K562 (cell line): Measurements from ENCODE around the gene CRTC3. TPM values are rescaled to one million over a fixed set of nuclear protein-coding genes. Genes with fewer than 3 reads are reported as not detected.

ENCODE experiments used
- ATAC-seq: fragments of 200-7000 bp; cut with Tn5 transposase; 3 replicates; pipeline ENCODE4 v1.9.1; 2020; ENCODE audit warnings: moderate library complexity
- BruUV-seq: library from RNA; stranded (reverse); fragments of 400-500 nt; replicated peaks from 2 replicates; lab custom pipeline; 2021; lab: Mats Ljungman, UMichigan
- CTCF ChIA-PET: fragments of 300-600 bp; formaldehyde crosslinking; extraction: SDS; loops from one replicate; lab custom pipeline; 2021; ENCODE audit warnings: low intra/inter-chr PET ratio; lab: Yijun Ruan, JAX
- POLR2A ChIA-PET: fragments of 300-600, 350-650 bp; sonication (Branson Sonifier 250); formaldehyde crosslinking; extraction: SDS; loops from one replicate; lab custom pipeline; 2021; ENCODE audit warnings: antibody characterized with exemption, inconsistent platforms; lab: Yijun Ruan, JAX
- DNase-seq, 4 experiments: peaks; one replicate each; pipeline versions ENCODE4 v3.0.0 to v3.0.0-alpha.2; 2011 to 2018; ENCODE audit warnings: low spot score in 3 of 4, mixed read lengths in 3 of 4; ENCODE audit errors: extremely low read depth in 1 of 4
- FAIRE-seq: peaks from 2 replicates; lab custom pipeline; 2011; peaks lifted over from hg19 to GRCh38; lab: Jason Lieb, UNC
- H2AFZ ChIP-seq: 2 replicates; pipeline ENCODE4 v1.6.0; 2011; ENCODE audit warnings: low read depth, low read length, control low read depth, inconsistent platforms
- H3K27ac ChIP-seq: fragments of 200-600 bp; 3 replicates; pipeline ENCODE4 v1.8.0; 2011; ENCODE audit warnings: low read depth, mild to moderate bottlenecking, control low read depth, inconsistent platforms, low read length, moderate library complexity, mixed read lengths; ENCODE audit errors: extremely low read depth
- H3K27me3 ChIP-seq, 2 experiments: fragments of 300-600 bp in 1 of 2; 2 replicates in 1 of 2; 3 replicates in 1 of 2; pipeline versions ENCODE4 v1.6.0 to v1.8.0; 2011; ENCODE audit warnings: inconsistent platforms in 2 of 2, low read length in 2 of 2, mild to moderate bottlenecking in 1 of 2, mixed read lengths in 1 of 2, moderate library complexity in 1 of 2; ENCODE audit not compliant: control insufficient read depth in 2 of 2, insufficient read depth in 2 of 2
- H3K36me3 ChIP-seq: fragments of 300-600 bp; 3 replicates; pipeline ENCODE4 v1.8.0; 2011; ENCODE audit warnings: mild to moderate bottlenecking, low read length, inconsistent platforms; ENCODE audit not compliant: control insufficient read depth, insufficient read depth
- H3K4me1 ChIP-seq, 2 experiments: fragments of 200-600 bp in 1 of 2; replicated peaks in 1 of 2; 2 replicates in 1 of 2; 3 replicates in 1 of 2; pipeline versions ENCODE4 v1.5.1 to v1.8.0; 2011; ENCODE audit warnings: inconsistent platforms in 2 of 2, low read length in 2 of 2, mild to moderate bottlenecking in 1 of 2, mixed read lengths in 1 of 2, moderate library complexity in 1 of 2; ENCODE audit not compliant: control insufficient read depth in 2 of 2, insufficient read depth in 2 of 2
- H3K4me2 ChIP-seq: 2 replicates; pipeline ENCODE4 v1.6.1; 2011; ENCODE audit warnings: low read length, control low read depth, inconsistent platforms, mixed read lengths; ENCODE audit not compliant: insufficient read depth
- H3K4me3 ChIP-seq: fragments of 200-600 bp; sonication (generic), shearing (Covaris generic); 2 replicates; pipeline ENCODE4 v1.5.1; 2016; ENCODE audit warnings: control low read depth, inconsistent platforms
- H3K79me2 ChIP-seq: fragments of 200-600 bp; 3 replicates; pipeline ENCODE4 v1.8.0; 2011; ENCODE audit warnings: low read length, inconsistent platforms; ENCODE audit not compliant: control insufficient read depth, insufficient read depth
- H3K9ac ChIP-seq, 2 experiments: 2 replicates each; pipeline versions ENCODE4 v1.6.0 to v1.6.1; 2011; ENCODE audit warnings: low read depth in 2 of 2, low read length in 2 of 2, control low read depth in 1 of 2, inconsistent platforms in 1 of 2, mild to moderate bottlenecking in 1 of 2, mixed read lengths in 1 of 2; ENCODE audit not compliant: insufficient read depth in 1 of 2
- H3K9me1 ChIP-seq: one replicate; pipeline ENCODE4 v1.6.0; 2011; ENCODE audit warnings: inconsistent platforms, mild to moderate bottlenecking, low read length, moderate library complexity; ENCODE audit not compliant: control insufficient read depth, insufficient read depth
- H3K9me3 ChIP-seq: replicated peaks from 2 replicates; pipeline ENCODE4 v1.5.1; 2011; ENCODE audit warnings: low read depth, low read length, inconsistent platforms; ENCODE audit not compliant: control insufficient read depth, insufficient read depth
- H4K20me1 ChIP-seq: replicated peaks from 2 replicates; pipeline ENCODE4 v1.6.1; 2011; ENCODE audit warnings: low read length, inconsistent platforms, mixed read lengths; ENCODE audit not compliant: control insufficient read depth, insufficient read depth
- ATF4 ChIP-seq: fragments of 450-650 bp; formaldehyde crosslinking; IDR thresholded peaks from 2 replicates; pipeline ENCODE4 v1.4.0; 2022; ENCODE audit warnings: mild to moderate bottlenecking, moderate library complexity
- GATAD2B ChIP-seq: fragments of 450-650 bp; IDR thresholded peaks from 2 replicates; pipeline ENCODE4 v1.6.1; 2017; ENCODE audit warnings: mild to moderate bottlenecking, borderline replicate concordance
- ID3 ChIP-seq, 2 experiments: fragments of 250-450 bp in 1 of 2; fragments of 450-650 bp in 1 of 2; sonication (Bioruptor Pico) in 1 of 2; IDR thresholded peaks; 2 replicates each; pipeline versions ENCODE4 v1.6.1 to v1.8.0; 2016 to 2021; ENCODE audit warnings: mild to moderate bottlenecking in 2 of 2, moderate library complexity in 2 of 2, missing compliant biosample characterization in 1 of 2, missing genetic modification characterization in 1 of 2
- JUN ChIP-seq, 2 experiments: sonication (generic) in 1 of 2; formaldehyde crosslinking in 1 of 2; IDR thresholded peaks; 2 replicates each; pipeline versions ENCODE4 v1.6.1 to v1.8.0; 2012 to 2022; ENCODE audit warnings: borderline replicate concordance in 2 of 2, mild to moderate bottlenecking in 2 of 2, improper control_type of control experiment in 1 of 2, low read depth in 1 of 2, low read length in 1 of 2, missing genetic modification reagents in 1 of 2
- JUNB ChIP-seq: fragments of 450-650 bp; formaldehyde crosslinking; conservative IDR thresholded peaks from 2 replicates; pipeline ENCODE4 v1.4.0; 2020; ENCODE audit warnings: mild to moderate bottlenecking
- MEIS2 ChIP-seq: fragments of 450-650 bp; IDR thresholded peaks from 2 replicates; pipeline ENCODE4 v1.6.1; 2014; ENCODE audit warnings: mild to moderate bottlenecking; ENCODE audit not compliant: partially characterized antibody
- NFIC ChIP-seq: fragments of 450-650 bp; IDR thresholded peaks from 2 replicates; pipeline ENCODE4 v1.6.1; 2017; ENCODE audit warnings: mild to moderate bottlenecking, inconsistent platforms
- NFXL1 ChIP-seq: fragments of 450-650 bp; formaldehyde crosslinking; IDR thresholded peaks from 2 replicates; pipeline ENCODE4 v1.4.0; 2021; ENCODE audit warnings: mild to moderate bottlenecking
- NRF1 ChIP-seq, 2 experiments: fragments of 450-650 bp; IDR thresholded peaks in 1 of 2; conservative IDR thresholded peaks in 1 of 2; 2 replicates each; pipeline ENCODE4 v1.6.1; 2014; ENCODE audit warnings: mild to moderate bottlenecking in 2 of 2
- POLR2G ChIP-seq: fragments of 200-400 bp; formaldehyde crosslinking; IDR thresholded peaks from 2 replicates; pipeline ENCODE4 v1.6.1; 2017; ENCODE audit warnings: low read depth, mild to moderate bottlenecking, antibody characterized with exemption, low read length, moderate library complexity
- PRDM10 ChIP-seq: fragments of 450-650 bp; IDR thresholded peaks from 2 replicates; pipeline ENCODE4 v1.6.1; 2018; ENCODE audit not compliant: partially characterized antibody
- RBM25 ChIP-seq: fragments of 200-400 bp; formaldehyde crosslinking; IDR thresholded peaks from 2 replicates; pipeline ENCODE4 v1.6.1; 2018; ENCODE audit warnings: low read length, low read depth, moderate library complexity; ENCODE audit not compliant: severe bottlenecking
- RCOR1 ChIP-seq, 2 experiments: IDR thresholded peaks; 2 replicates each; pipeline ENCODE4 v1.6.1; 2012; ENCODE audit warnings: low read depth in 2 of 2, low read length in 2 of 2, borderline replicate concordance in 1 of 2, improper control_type of control experiment in 1 of 2
- ZC3H4 ChIP-seq: sonication (generic); formaldehyde crosslinking; IDR thresholded peaks from 2 replicates; pipeline ENCODE4 v1.9.0; 2021; ENCODE audit warnings: missing genetic modification reagents, borderline replicate concordance
- ZNF444 ChIP-seq: fragments of 250-450 bp; sonication (Bioruptor Pico); IDR thresholded peaks from 2 replicates; pipeline ENCODE4 v1.4.0; 2020; ENCODE audit warnings: mild to moderate bottlenecking, moderate library complexity
- WGBS: fragments of 100-300 bp; shearing (Covaris generic); methylation state at CpG from one replicate; pipeline ENCODE4 v1.1.6; 2016; ENCODE audit warnings: low coverage, mixed read lengths; ENCODE audit not compliant: insufficient coverage; ENCODE audit errors: missing lambda C conversion rate; 5-methylcytosine and 5-hydroxymethylcytosine counted together
- in situ Hi-C: fragments of 300-500 bp; cut with MboI; formaldehyde crosslinking; loops from 4 replicates; pipeline ENCODE4 v1.15.0; 2018; ENCODE audit warnings: inconsistent platforms, mixed read lengths
- intact Hi-C: fragments of 100-400 bp; cut with micrococcal nuclease; formaldehyde crosslinking; loops from 2 replicates; pipeline ENCODE4 v1.14.2; 2022
- polyA plus RNA-seq, 8 experiments: library from polyadenylated mRNA; depleted of rRNA in 4 of 8; stranded (reverse) in 5 of 8; unstranded in 3 of 8; fragments of >200 nt; fragmentation: Nextera tagmentation in 2 of 8; fragmentation: Illumina TruSeq in 1 of 8; extraction: Ambion mirVana in 2 of 8; extraction: Trizol in 1 of 8; gene quantifications; 2 replicates each; pipeline versions ENCODE4 v1.2.1 to v1.2.3, GENCODE V29; 2011 to 2014; ENCODE audit warnings: inconsistent platforms in 1 of 8, missing spikeins in 1 of 8
- total RNA-seq, 7 experiments: library from RNA; depleted of rRNA in 6 of 7; stranded (reverse); fragments of >200 nt in 6 of 7; fragmentation: Illumina TruSeq in 2 of 7; extraction: Trizol in 2 of 7; gene quantifications; 2 replicates each; pipeline versions ENCODE4 v1.2.1 to v1.2.3, GENCODE V29; 2011 to 2021; ENCODE audit warnings: low replicate concordance in 1 of 7

CRTC3 gene
- total and polyA plus RNA-seq, 9 of the 15 experiments (the other 6 are each of a cell fraction or from before 2014, with no cell fraction given), result 1.2 to 19.0 (median 11.6) TPM

GRCh38 chr15:90620379-90621067, 90.8 kb downstream of the CRTC3 start:
- Histone ChIP-seq H3K4me2 (peak overlapping the region; percentile 37; the same call in 1 of the 2 replicates), H4K20me1 (no peaks in the 10 kb centered on the region), H3K27ac (peak overlapping the region; percentile 46), H3K4me3 (no peak overlapping the region), H3K27me3 (no peaks in the 10 kb centered on the region), H3K9me3 (no peaks in the 10 kb centered on the region), H3K9ac (peak overlapping the region; percentile 10 to 83), H3K4me1 (peaks cover 16 to 35% of the 10 kb centered on the region in 2 experiments), H3K9me1 (no peaks in the 10 kb centered on the region), H3K79me2 (no peaks in the 10 kb centered on the region), H2AFZ (peak overlapping the region; percentile 36; the same call in 1 of the 2 replicates), H3K36me3 (peaks cover 32% of the 10 kb centered on the region)
- ChIA-PET CTCF (no interaction called here), POLR2A (interaction anchor here (1.3 kb wide), 1 partner anchor 22 kb away, joined by 3 read pairs; no protein-coding TSS in a partner anchor)
- 45% methylated on average over 13 of the region's 13 CpGs for WGBS
- ATAC-seq (peak; percentile 87), DNase-seq (peak; percentile 24 to 79 (median 55)), FAIRE-seq (peak; percentile 84)
- intact Hi-C loops, result no loop called here
- in situ Hi-C loops, result no loop called here
- no TSS peak for BruUV-seq
- peak; percentile 64; the same call in 1 of the 2 replicates for TF ChIP-seq GATAD2B
- TF ChIP-seq JUNB, result no peak
- no peak for TF ChIP-seq POLR2G
- TF ChIP-seq RCOR1 (IDR thresholded peaks at IDR 0.05; ENCODE audit: borderline replicate concordance in 1 of 2, low read depth in 2 of 2, low read length in 2 of 2), result peak in 1 of 2 experiments; percentile 59; a peak in 1 of 4 replicates
- no peak for TF ChIP-seq ZNF444 (CRISPR knock-in tag)
- no peak for TF ChIP-seq ZC3H4 (CRISPR knock-in tag)
- TF ChIP-seq ATF4, result peak; percentile 32; the same call in 1 of the 2 replicates
- no peak for TF ChIP-seq NFXL1
- TF ChIP-seq MEIS2, result peak; percentile 20
- no peak for TF ChIP-seq PRDM10
- TF ChIP-seq NFIC, result no peak
- TF ChIP-seq JUN (IDR thresholded peaks at IDR 0.05; ENCODE audit: borderline replicate concordance, low read depth, low read length), result no peak
- no peak for TF ChIP-seq JUN (CRISPR knock-in tag; IDR thresholded peaks at IDR 0.05; ENCODE audit: borderline replicate concordance)
- peak; percentile 55 to 58 for TF ChIP-seq NRF1 (conservative IDR thresholded peaks at IDR 0.05 in 1 of 2, IDR thresholded peaks at IDR 0.05 in 1 of 2)
- TF ChIP-seq ID3 (CRISPR knock-in tag; IDR thresholded peaks at IDR 0.05), result no peak
- no peak for TF ChIP-seq ID3 (tag; IDR thresholded peaks at IDR 0.05)
- TF ChIP-seq RBM25, result no peak
